K562 treated with DMSO at 1 percent for 12 hours (cell line): ENCODE results near the gene CCDC178. TPM values are rescaled to one million over a fixed set of nuclear protein-coding genes. Genes with fewer than 3 reads are reported as not detected.

Experiments
- total RNA-seq: library from RNA; unstranded; fragments of 300-600 nt; gene quantifications from 2 replicates; pipeline ENCODE4 v1.2.3, GENCODE V29; 2022; ENCODE audit not compliant: insufficient read depth

The CCDC178 gene, protein sequence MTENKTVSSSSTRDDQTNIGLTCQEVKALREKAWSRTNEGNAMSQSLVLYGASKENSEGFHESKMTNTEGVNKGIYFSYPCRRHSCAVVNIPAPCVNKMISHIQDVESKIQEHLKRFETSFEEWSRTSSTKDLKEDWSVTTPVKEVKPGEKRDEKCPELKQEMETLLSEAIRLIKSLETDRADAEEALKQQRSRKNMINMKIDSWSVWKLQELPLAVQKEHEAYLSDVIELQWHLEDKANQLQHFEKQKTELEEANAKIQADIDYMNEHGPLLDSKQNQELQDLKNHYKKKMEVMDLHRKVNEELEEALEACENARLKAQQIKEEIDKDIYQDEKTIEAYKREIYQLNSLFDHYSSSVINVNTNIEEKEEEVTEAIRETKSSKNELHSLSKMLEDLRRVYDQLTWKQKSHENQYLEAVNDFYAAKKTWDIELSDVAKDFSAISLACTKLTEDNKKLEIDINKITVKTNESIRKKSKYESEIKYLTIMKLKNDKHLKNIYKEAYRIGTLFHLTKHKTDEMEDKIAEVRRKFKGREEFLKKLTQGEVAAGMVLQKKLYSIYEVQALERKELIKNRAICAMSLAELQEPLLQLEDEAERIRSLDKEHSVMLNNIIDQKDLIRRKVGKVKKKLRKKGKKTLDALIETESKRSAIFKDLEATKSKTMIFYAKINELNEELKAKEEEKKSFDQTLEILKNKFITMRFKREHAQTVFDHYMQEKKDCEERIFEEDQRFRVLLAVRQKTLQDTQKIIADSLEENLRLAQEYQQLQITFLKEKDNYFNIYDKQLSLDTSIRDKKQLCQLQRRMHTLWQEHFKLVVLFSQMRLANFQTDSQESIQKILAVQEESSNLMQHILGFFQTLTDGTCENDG
- total RNA-seq = not detected in 2 replicates

DNA sequence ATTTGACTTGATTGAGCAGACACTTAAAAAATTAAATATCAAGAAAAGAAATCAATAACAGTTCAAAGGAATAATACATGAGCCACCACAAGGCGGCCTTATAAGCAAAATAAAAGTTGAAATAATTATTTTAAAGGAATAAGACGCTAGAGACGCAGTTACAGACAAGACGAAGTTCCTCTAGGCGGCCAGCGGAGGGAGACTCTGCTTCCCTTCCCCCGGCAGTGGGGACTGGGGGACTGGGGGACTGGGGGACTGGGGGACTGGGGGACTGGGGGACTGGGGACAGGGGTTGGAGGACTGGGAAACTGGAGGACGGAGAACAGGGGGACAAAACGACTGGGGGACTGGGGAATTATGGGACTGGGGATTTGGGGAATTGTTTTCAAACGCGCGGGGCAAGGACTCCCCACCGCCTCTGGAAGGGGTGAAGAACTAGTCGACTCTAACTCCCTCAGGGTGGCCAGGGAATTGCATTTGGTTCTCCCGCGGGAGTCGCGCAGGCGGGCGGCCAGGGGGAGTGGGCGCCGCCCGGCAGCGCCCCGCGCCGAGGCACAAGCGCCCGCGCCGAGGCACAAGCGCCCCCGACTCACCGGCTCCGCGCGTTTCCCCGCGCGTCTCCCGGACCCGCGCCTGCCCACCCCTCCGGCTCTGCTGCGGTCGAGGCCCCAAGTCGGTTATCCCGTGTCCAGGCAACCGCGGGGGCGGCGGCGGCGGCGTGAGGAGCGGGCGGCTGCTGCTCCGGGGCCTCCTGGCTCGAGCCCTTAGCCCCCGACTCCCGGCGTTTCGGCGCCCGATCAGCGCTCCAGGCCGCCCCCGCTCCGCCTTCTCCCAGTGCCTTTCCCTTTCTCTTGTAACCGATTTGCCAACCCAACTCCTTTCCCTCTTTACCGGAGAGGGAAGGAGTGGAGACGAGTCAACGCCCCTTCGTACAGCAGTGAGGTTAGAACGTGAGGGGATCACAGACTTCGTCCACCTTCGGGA, at the start of gene CCDC178:
TSS of gene CCDC178 (minus strand) at position 662 of the 984 bp plus-strand sequence. CDS start 28,633 bp downstream, outside the sequence.

Other genes starting within 250 kb of the CCDC178 start
- gene ASXL3, start 137.5 kb upstream of the CCDC178 start, total RNA-seq = not detected in 2 replicates